ENCODE data around the gene TMPRSS3. TPM values are rescaled to one million over a fixed set of nuclear protein-coding genes. Genes with fewer than 3 reads are reported as not detected.

TMPRSS3 gene
- total and polyA plus RNA-seq, 2 of the 13 experiments (the other 11 are each of a cell fraction or from before 2014, with no cell fraction given): 2.8 to 16.9 TPM

- FAIRE-seq (no peak), ATAC-seq (no peak), DNase-seq (ENCODE audit: low spot score) (no peak)
- POLR2A ChIA-PET: no interaction called here
- no TSS peak for BruUV-seq (replicated peaks)
- WGBS (ENCODE audit: low lambda C conversion rate): 0% methylated on average over 3 of the region's 3 CpGs
- Histone ChIP-seq H3K4me1 (ENCODE audit: insufficient read depth, low read length) (peaks cover 9% of the 10 kb centered on the region; the same call in 1 of the 2 replicates), H4K20me1 (ENCODE audit: insufficient read depth, low read length) (no peaks in the 10 kb centered on the region), H3K79me2 (ENCODE audit: insufficient read depth, low read length) (no peaks in the 10 kb centered on the region), H3K4me2 (ENCODE audit: low read depth, low read length) (no peak overlapping the region), H3K4me3 (replicated peaks in 1 of 3; ENCODE audit: insufficient read depth in 1 of 3, low read depth in 2 of 3, low read length in 3 of 3) (no peak overlapping the region), H2AFZ (ENCODE audit: low read length) (no peak overlapping the region), H3K9ac (ENCODE audit: insufficient read depth, low read depth, low read length) (no peak overlapping the region), H3K36me3 (replicated peaks in 1 of 2; ENCODE audit: control insufficient read depth in 1 of 2, insufficient read depth in 2 of 2, low read length in 2 of 2) (no peaks in the 10 kb centered on the region), H3K27me3 (ENCODE audit: control insufficient read depth in 1 of 2, insufficient read depth in 2 of 2, low read length in 2 of 2) (no peaks in the 10 kb centered on the region; a peak in 2 of 5 replicates), H3K27ac (ENCODE audit: extremely low read length, insufficient read depth, low read length) (no peak overlapping the region), H3K9me3 (ENCODE audit: low read length) (no peaks in the 10 kb centered on the region; the same call in 1 of the 2 replicates)
- intact Hi-C loops (cut with micrococcal nuclease; ENCODE audit: unreplicated experiment) (no loop called here), in situ Hi-C loops (cut with HindIII; ENCODE audit: extremely low pct_ligation_motif_present, low pct_unique_long_range_greater_than_20kb) (no loop called here)
- peak; percentile 14; the same call in 1 of the 2 replicates for TF ChIP-seq ELF3 (CRISPR knock-in tag; IDR thresholded peaks at IDR 0.05)
- no peak for TF ChIP-seq ZFP1 (CRISPR knock-in tag; IDR thresholded peaks at IDR 0.05)
- CTCF ChIA-PET (ENCODE audit: low intra/inter-chr PET ratio, low total read pairs): no interaction called here
These were observed 38.5 kb downstream of the TMPRSS3 start for GRCh38 chr21:42357307-42357706.

GRCh38 chr21:42356650-42357049 is 39.2 kb downstream of the TMPRSS3 start:
- ChIA-PET POLR2A (no interaction called here), CTCF (ENCODE audit: low intra/inter-chr PET ratio, low total read pairs) (no interaction called here)
- in situ Hi-C loops (cut with HindIII; ENCODE audit: extremely low pct_ligation_motif_present, low pct_unique_long_range_greater_than_20kb): no loop called here
- Histone ChIP-seq H3K4me2 (ENCODE audit: low read depth, low read length) (no peak overlapping the region), H3K79me2 (ENCODE audit: insufficient read depth, low read length) (no peaks in the 10 kb centered on the region), H3K27me3 (ENCODE audit: control insufficient read depth in 1 of 2, insufficient read depth in 2 of 2, low read length in 2 of 2) (peaks cover 0 to 2% of the 10 kb centered on the region in 2 experiments; a peak in 3 of 5 replicates), H3K36me3 (replicated peaks in 1 of 2; ENCODE audit: control insufficient read depth in 1 of 2, insufficient read depth in 2 of 2, low read length in 2 of 2) (no peaks in the 10 kb centered on the region), H4K20me1 (ENCODE audit: insufficient read depth, low read length) (no peaks in the 10 kb centered on the region), H3K4me3 (replicated peaks in 1 of 3; ENCODE audit: insufficient read depth in 1 of 3, low read depth in 2 of 3, low read length in 3 of 3) (no peak overlapping the region), H3K9me3 (ENCODE audit: low read length) (no peaks in the 10 kb centered on the region; the same call in 1 of the 2 replicates), H3K27ac (ENCODE audit: extremely low read length, insufficient read depth, low read length) (no peak overlapping the region), H2AFZ (ENCODE audit: low read length) (no peak overlapping the region), H3K9ac (ENCODE audit: insufficient read depth, low read depth, low read length) (no peak overlapping the region), H3K4me1 (ENCODE audit: insufficient read depth, low read length) (peaks cover 9% of the 10 kb centered on the region; the same call in 1 of the 2 replicates)
- BruUV-seq (replicated peaks): no TSS peak
- no peak for DNase-seq (ENCODE audit: low spot score)
- TF ChIP-seq ZNF354B (CRISPR knock-in tag; IDR thresholded peaks at IDR 0.05): no peak
- no peak for TF ChIP-seq ZNF280D (CRISPR knock-in tag; IDR thresholded peaks at IDR 0.05)
- TF ChIP-seq ZFP41 (CRISPR knock-in tag; IDR thresholded peaks at IDR 0.05; ENCODE audit: borderline replicate concordance): no peak
- 32% methylated on average over 6 of the region's 6 CpGs for WGBS (ENCODE audit: low lambda C conversion rate)
- intact Hi-C loops (cut with micrococcal nuclease; ENCODE audit: unreplicated experiment): no loop called here
- no peak for FAIRE-seq
- no peak for ATAC-seq

All from HepG2 (cell line).